Upper lobe of left lung (tissue), 6 donors: ENCODE results near the gene METTL17. TPM values are rescaled to one million over a fixed set of nuclear protein-coding genes. Genes with fewer than 3 reads are reported as not detected.

ENCODE experiments used
- ATAC-seq, 2 donors: fragments of 200-7000 bp; cut with Tn5 transposase; one replicate each; pipeline ENCODE4 v1.9.1; 2022; ENCODE audit warnings: mild to moderate bottlenecking in 2 of 2, moderate library complexity in 2 of 2; ENCODE audit not compliant: low FRiP score in 2 of 2
- DNase-seq, 2 donors: peaks; one replicate each; pipeline ENCODE4 v3.0.0-alpha.2; 2019 to 2020
- H3K27ac ChIP-seq, 4 donors: fragments of 200-600 bp; sonication (generic); one replicate each; pipeline ENCODE4 v1.5.1; 2016 to 2019
- H3K27me3 ChIP-seq, 4 donors: fragments of 200-600 bp; sonication (generic); one replicate each; pipeline ENCODE4 v1.5.1; 2017 to 2019
- H3K36me3 ChIP-seq, 4 donors: fragments of 200-600 bp; sonication (generic); one replicate each; pipeline ENCODE4 v1.5.1; 2016 to 2019
- H3K4me1 ChIP-seq, 4 donors: fragments of 200-600 bp; sonication (generic); one replicate each; pipeline ENCODE4 v1.5.1; 2018 to 2019
- H3K4me3 ChIP-seq, 4 donors: fragments of 200-600 bp; sonication (generic); one replicate each; pipeline ENCODE4 v1.5.1; 2017 to 2019; ENCODE audit warnings: mild to moderate bottlenecking in 2 of 4, moderate library complexity in 1 of 4
- H3K9me3 ChIP-seq, 4 donors: fragments of 200-600 bp; sonication (generic); one replicate each; pipeline ENCODE4 v1.5.1; 2018 to 2019
- EP300 ChIP-seq, 4 donors: sonication (generic); formaldehyde crosslinking; IDR thresholded peaks; one replicate each; pipeline ENCODE4 v1.5.1; 2017; ENCODE audit warnings: antibody characterized with exemption in 4 of 4, control low read depth in 2 of 4
- POLR2A ChIP-seq, 4 donors: fragments of 450-650 bp; IDR thresholded peaks; one replicate each; pipeline ENCODE4 v1.5.1; 2016 to 2017; ENCODE audit warnings: antibody characterized with exemption in 4 of 4, mild to moderate bottlenecking in 2 of 4
- POLR2AphosphoS5 ChIP-seq, 2 donors: sonication (generic); formaldehyde crosslinking; IDR thresholded peaks; one replicate each; pipeline ENCODE4 v1.5.1; 2017; ENCODE audit warnings: antibody characterized with exemption in 2 of 2
- WGBS, 2 donors: methylation state at CpG; one replicate each; pipeline ENCODE4 v1.1.5; 2017 to 2018; 5-methylcytosine and 5-hydroxymethylcytosine counted together
- small RNA-seq, 4 donors: library from RNA; depleted of rRNA; stranded (forward); fragments of <200 nt; gene quantifications; one replicate each; pipeline ENCODE3, GENCODE V24; 2016
- total RNA-seq, 6 donors: library from RNA; depleted of rRNA in 4 of 6; stranded (reverse); fragments of >200 nt in 4 of 6; gene quantifications; one replicate each; pipeline versions ENCODE4 v1.1.0 to v1.2.1, GENCODE V29; 2016 to 2021
- TF ChIP-seq, protein P1 (sequence below), 6 experiments: fragments of 450-650 bp in 4 of 6; fragments of 200-600 bp in 2 of 6; sonication (generic) in 2 of 6; IDR thresholded peaks; one replicate each; pipeline ENCODE4 v1.5.1; 2016 to 2019; ENCODE audit warnings: antibody characterized with exemption in 6 of 6
- donor health status: DM: no; HTN: no; CAD: no; lungs with moderate emphysema.
- donor health status: DM: no; HTN: yes; CAD: no; lungs with severe emphysema.

METTL17 gene
- total RNA-seq, 6 donors from 2014 or later = 39.2 to 202 (median 59.4) TPM

DNA sequence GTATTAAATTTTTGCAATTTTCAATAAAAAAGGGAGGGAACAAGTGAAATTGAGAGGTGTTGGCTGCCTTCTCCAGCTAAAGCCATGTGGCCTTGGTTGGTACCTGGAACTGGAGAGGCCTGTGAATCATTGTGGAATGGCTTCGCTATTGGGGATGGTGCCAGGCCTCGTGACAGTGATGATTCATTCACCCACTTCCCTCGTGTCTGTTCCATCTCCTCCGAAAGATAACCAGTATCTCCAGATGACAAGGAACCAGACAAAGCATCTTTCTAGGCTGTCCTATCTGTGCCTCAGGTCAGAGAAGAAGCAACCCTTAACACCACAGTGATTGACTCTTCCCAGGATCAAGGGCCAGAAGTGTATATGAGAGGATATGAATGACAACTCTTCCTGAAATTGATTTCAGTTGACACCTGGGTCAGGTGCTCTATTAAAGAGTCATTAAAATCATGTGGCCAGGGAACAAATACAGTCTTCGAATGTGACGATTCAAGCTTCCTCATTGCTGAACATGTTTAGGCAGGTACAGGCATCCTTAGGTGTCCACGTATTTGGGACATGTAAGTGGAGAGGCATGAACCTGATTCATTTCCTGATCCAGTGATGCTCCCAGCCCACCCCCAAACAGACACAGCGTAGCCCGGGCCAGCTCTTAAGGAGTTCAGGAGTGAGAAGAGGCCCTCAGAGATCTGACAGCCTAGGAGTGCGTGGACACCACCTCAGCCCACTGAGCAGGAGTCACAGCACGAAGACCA, 52.1 kb downstream of the METTL17 start, which contains the start of gene RNASE7:
RNASE7 (plus strand) TSS at position 687 of the 758 bp plus-strand sequence. CDS start 631 bp downstream, outside the sequence.
- peaks cover 32 to 41% (median 34%) of the 10 kb centered on the region in 4 donors for H3K4me1 ChIP-seq
- 66 to 68% methylated on average over 11 of the region's 11 CpGs for WGBS, 2 donors
- no peaks in the 10 kb centered on the region for H3K27me3 ChIP-seq
- DNase-seq (no peak), ATAC-seq (no peak)
- TF ChIP-seq POLR2AphosphoS5 (IDR thresholded peaks at IDR 0.05) (peak in 1 of 2 donors; percentile 32), POLR2A (IDR thresholded peaks at IDR 0.05) (no peak)
- H3K36me3 ChIP-seq = no peaks in the 10 kb centered on the region
- H3K27ac ChIP-seq = peak within 1 kb of the TSS in 2 of 4 donors; percentile 40 to 70
- no peak within 1 kb of the TSS for H3K4me3 ChIP-seq
- H3K9me3 ChIP-seq = no peaks in the 10 kb centered on the region

DNA sequence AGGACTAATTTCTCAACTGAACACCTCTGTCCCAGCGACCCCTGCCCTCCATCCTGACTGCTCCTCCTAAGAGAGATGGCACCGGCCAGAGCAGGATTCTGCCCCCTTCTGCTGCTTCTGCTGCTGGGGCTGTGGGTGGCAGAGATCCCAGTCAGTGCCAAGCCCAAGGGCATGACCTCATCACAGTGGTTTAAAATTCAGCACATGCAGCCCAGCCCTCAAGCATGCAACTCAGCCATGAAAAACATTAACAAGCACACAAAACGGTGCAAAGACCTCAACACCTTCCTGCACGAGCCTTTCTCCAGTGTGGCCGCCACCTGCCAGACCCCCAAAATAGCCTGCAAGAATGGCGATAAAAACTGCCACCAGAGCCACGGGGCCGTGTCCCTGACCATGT, 53.1 kb downstream of the METTL17 start:
- Histone ChIP-seq H3K36me3 (no peaks in the 10 kb centered on the region), H3K9me3 (no peaks in the 10 kb centered on the region), H3K27ac (peak overlapping the region in 2 of 4 donors; percentile 40 to 70), H3K4me1 (peaks cover 36 to 49% (median 41%) of the 10 kb centered on the region in 4 donors), H3K4me3 (no peak overlapping the region), H3K27me3 (no peaks in the 10 kb centered on the region)
- DNase-seq (no peak), ATAC-seq (no peak)
- 49 to 67% methylated on average over 8 of the region's 8 CpGs for WGBS, 2 donors
- TF ChIP-seq EP300 (IDR thresholded peaks at IDR 0.05) (no peak), POLR2A (IDR thresholded peaks at IDR 0.05) (no peak)

DNA sequence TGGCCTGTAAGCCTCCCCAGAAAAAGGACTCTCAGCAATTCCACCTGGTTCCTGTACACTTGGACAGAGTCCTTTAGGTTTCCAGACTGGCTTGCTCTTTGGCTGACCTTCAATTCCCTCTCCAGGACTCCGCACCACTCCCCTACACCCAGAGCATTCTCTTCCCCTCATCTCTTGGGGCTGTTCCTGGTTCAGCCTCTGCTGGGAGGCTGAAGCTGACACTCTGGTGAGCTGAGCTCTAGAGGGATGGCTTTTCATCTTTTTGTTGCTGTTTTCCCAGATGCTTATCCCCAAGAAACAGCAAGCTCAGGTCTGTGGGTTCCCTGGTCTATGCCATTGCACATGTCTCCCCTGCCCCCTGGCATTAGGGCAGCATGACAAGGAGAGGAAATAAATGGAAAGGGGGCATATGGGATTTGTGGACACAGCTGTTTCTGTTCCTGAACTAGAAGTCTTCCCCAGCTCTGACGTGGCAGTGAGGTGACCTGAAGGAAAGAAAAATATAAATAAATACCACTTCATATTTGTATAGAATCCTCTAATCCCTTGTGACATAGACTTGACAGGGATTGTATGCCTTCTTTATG, 53.7 kb downstream of the METTL17 start:
- Histone ChIP-seq H3K9me3 (no peaks in the 10 kb centered on the region), H3K4me3 (no peak overlapping the region), H3K27me3 (no peaks in the 10 kb centered on the region), H3K36me3 (no peaks in the 10 kb centered on the region), H3K4me1 (peaks cover 38 to 48% (median 40%) of the 10 kb centered on the region in 4 donors), H3K27ac (peak overlapping the region in 2 of 4 donors; percentile 40 to 70)
- DNase-seq (no peak), ATAC-seq (no peak)
- 31 to 41% methylated on average over 2 of the region's 2 CpGs for WGBS, 2 donors
- TF ChIP-seq, protein P1, sequence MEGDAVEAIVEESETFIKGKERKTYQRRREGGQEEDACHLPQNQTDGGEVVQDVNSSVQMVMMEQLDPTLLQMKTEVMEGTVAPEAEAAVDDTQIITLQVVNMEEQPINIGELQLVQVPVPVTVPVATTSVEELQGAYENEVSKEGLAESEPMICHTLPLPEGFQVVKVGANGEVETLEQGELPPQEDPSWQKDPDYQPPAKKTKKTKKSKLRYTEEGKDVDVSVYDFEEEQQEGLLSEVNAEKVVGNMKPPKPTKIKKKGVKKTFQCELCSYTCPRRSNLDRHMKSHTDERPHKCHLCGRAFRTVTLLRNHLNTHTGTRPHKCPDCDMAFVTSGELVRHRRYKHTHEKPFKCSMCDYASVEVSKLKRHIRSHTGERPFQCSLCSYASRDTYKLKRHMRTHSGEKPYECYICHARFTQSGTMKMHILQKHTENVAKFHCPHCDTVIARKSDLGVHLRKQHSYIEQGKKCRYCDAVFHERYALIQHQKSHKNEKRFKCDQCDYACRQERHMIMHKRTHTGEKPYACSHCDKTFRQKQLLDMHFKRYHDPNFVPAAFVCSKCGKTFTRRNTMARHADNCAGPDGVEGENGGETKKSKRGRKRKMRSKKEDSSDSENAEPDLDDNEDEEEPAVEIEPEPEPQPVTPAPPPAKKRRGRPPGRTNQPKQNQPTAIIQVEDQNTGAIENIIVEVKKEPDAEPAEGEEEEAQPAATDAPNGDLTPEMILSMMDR (IDR thresholded peaks at IDR 0.05) = no peak
- TF ChIP-seq EP300 (IDR thresholded peaks at IDR 0.05) (no peak), POLR2AphosphoS5 (IDR thresholded peaks at IDR 0.05) (no peak), POLR2A (IDR thresholded peaks at IDR 0.05) (no peak)

GRCh38 chr14:21043974-21044618, 54.3 kb downstream of the METTL17 start:
- H3K36me3 ChIP-seq = no peaks in the 10 kb centered on the region
- 23 to 36% methylated on average over 6 of the region's 6 CpGs for WGBS, 2 donors
- ATAC-seq (no peak), DNase-seq (peak in 1 of 2 donors; percentile 41)
- TF ChIP-seq EP300 (IDR thresholded peaks at IDR 0.05) = peak in 1 of 4 donors; percentile 23
- TF ChIP-seq, protein P1 (IDR thresholded peaks at IDR 0.05) = no peak
- peak; percentile 55 to 61 for TF ChIP-seq POLR2AphosphoS5 (IDR thresholded peaks at IDR 0.05)
- H3K4me1 ChIP-seq = peaks cover 34 to 42% (median 34%) of the 10 kb centered on the region in 4 donors
- H3K27me3 ChIP-seq = no peaks in the 10 kb centered on the region
- peak overlapping the region in 3 of 4 donors; percentile 8 to 70 (median 40) for H3K27ac ChIP-seq
- no peak overlapping the region for H3K4me3 ChIP-seq
- no peaks in the 10 kb centered on the region for H3K9me3 ChIP-seq

Small RNA genes within 50 kb of the gene (small RNA-seq; reads per million reads assigned to genes)
- gene RN7SL189P = 0 reads per million in 4 donors

Other genes starting within 250 kb of the METTL17 start
- not detected for gene EDDM3A, start 244.1 kb upstream of the METTL17 start, total RNA-seq
- gene EDDM3B, start 221.6 kb upstream of the METTL17 start, total RNA-seq = not detected
- 10 to 100 TPM in 4 of 6 donors, 1 to 10 TPM in 2; 3.0 to 29.9 (median 15.2) TPM for gene RNASE6, start 208.7 kb upstream of the METTL17 start, total RNA-seq
- 1,000 to 10,000 TPM in 2 of 6 donors, 100 to 1,000 TPM in 4; 229 to 1,558 (median 860) TPM for gene RNASE1, start 187.1 kb upstream of the METTL17 start, total RNA-seq
- under 1 TPM in 3 of 6 donors, not detected in 3; 0.43 to 0.76 (median 0.51) TPM for gene RNASE3, start 98.6 kb upstream of the METTL17 start, total RNA-seq
- gene RNASE2, start 34.5 kb upstream of the METTL17 start, total RNA-seq = 1 to 10 TPM in 5 of 6 donors, not detected in 1; 1.3 to 8.3 (median 4.9) TPM
- under 1 TPM in 1 of 6 donors, not detected in 5; 0.30 TPM for gene SLC39A2, start 9.3 kb downstream of the METTL17 start, total RNA-seq
- 100 to 1,000 TPM in 2 of 6 donors, 10 to 100 TPM in 4; 69.7 to 280 (median 90.8) TPM for gene NDRG2, start 35.1 kb downstream of the METTL17 start, total RNA-seq
- gene TPPP2, start 40.2 kb downstream of the METTL17 start, total RNA-seq = not detected
- not detected for gene RNASE13, start 44.8 kb downstream of the METTL17 start, total RNA-seq
- gene RNASE7, start 52.4 kb downstream of the METTL17 start, total RNA-seq = not detected
- gene RNASE8, start 67.8 kb downstream of the METTL17 start, total RNA-seq = not detected
- 10 to 100 TPM; 24.8 to 74.4 (median 36.0) TPM for gene ARHGEF40, start 80.3 kb downstream of the METTL17 start, total RNA-seq
- gene ZNF219, start 108.7 kb downstream of the METTL17 start, total RNA-seq = 10 to 100 TPM; 46.1 to 97.5 (median 56.3) TPM
- gene TMEM253, start 111.1 kb downstream of the METTL17 start, total RNA-seq = 1 to 10 TPM in 2 of 6 donors, under 1 TPM in 1, not detected in 3; 0.94 to 3.4 (median 1.4) TPM
- gene OR5AU1, start 166.1 kb downstream of the METTL17 start, total RNA-seq = not detected